GM19351 (cell line): Measurements from ENCODE around the gene GASK1A.

Experiments
- ATAC-seq: cut with Tn5 transposase; IDR thresholded peaks from one replicate; pipeline ENCODE4 v1.9.1; 2021; ENCODE audit warnings: mild to moderate bottlenecking, moderate library complexity; ENCODE audit not compliant: unreplicated experiment

Gene GASK1A

DNA sequence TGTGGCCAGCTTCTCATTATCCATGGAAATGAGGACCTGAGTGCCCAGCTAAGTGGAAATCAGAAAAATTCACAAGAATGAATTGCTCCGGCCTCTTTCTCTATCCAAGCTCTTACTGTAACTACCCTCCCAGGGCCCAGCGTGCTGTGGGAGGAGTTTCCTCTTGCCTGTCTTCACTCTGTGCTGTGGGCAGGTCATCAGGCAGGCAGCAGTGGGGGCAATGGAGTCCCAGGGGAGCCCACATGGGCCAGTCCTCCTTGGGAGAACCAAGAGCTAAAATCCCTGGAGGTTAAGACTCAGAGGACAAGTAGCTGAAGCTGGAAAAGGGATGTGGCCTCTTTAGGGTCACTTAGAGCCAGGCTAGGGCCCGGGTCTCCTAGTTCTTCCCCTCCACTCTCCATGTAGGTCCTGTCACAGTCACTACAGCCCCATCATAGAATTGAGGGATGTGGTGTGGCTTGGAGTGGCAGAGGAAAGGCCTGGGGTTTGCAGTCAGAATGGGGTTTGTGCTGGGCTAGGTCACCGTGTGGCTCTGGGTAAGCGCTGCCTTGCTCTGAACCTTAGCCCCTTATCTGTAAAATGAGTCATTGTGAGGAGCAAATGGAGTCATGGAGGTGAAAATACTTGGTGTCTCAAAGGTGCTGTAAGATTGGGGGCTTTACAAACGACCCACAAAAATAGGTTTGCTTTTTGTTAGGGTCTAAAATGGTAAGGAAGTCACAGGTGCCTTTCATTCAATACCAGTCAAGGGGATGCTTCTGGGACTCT is 3.7 kb downstream of the GASK1A start:
- ATAC-seq: no peak

DNA sequence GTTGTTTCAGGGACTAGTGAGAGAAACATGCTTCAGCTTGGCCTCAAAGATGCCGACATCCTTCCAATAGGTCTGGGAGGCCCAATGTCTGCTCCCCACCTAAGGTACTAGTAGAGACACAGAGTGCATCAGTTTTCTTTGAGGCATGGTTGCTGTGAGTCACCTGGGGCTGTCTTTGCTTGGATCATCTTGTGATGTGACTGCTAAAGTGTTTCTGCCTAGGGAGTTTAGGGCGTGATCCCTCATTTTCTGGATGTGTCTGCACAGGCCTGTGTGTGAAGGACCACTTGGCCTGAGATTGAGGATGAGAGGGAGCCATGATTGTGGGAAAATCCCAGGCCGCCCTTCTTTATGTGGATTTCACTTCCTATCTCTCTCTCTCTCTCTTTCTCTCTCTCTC is 4.8 kb downstream of the GASK1A start:
- ATAC-seq: no peak

DNA sequence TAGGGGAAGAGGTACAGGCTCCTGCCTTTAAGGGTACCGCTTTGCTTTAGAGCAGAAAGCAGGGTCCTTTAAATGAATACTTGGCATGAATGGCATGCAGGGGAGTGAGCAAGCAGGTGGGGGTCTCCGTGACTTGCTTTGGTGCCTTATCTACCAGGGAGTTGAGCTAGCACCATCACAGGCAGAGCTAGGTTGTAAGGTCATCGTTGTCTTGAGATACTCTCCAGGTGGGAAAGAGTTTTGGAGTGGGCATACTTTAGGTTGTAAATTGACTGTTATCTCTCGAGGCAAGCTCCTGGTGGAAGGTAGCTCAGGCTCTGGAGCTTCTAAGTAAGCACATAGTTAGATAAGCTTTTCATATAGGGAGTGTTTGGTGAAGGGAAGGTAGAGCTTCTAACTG is 5.6 kb downstream of the GASK1A start:
- ATAC-seq: no peak

DNA sequence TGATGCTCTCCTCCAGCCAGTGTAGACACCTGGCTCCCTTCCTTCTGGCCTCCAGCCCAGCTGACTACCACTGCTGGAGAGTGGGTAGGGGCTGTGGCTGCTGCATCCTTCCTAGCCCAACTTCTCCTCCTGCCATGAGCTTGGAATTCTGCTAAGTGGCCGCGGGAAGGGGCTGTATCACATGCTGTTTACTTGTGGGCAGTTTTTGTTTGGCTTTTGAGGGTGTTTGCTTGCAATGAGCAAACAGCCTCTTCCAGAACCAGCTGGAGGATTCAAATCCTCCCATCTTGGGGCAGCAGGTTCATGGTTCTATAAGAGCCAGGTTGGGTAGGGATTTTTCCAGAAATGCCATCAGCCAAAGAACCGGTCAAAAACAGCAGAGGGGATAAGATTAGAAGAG is 9.0 kb downstream of the GASK1A start:
- no peak for ATAC-seq

DNA sequence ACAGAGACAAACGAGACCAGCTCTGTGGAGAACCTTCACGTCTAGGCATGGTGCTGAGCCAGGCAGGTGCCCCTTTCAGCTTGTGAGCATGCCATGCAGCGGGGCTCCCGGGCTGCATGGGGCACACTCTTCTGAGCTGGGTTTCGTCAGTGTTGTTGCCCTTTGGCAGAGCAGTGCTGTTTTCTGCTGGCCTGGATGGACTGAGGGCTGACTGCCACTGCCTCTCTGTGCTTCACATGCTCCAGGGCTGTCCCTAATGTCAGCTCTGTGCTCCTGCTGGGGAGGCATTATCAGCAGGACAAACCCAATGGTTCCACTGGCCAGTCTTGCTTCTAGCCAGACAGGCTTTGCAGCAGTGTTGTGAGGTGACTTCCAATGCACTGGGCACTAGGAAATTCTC is 9.5 kb downstream of the GASK1A start:
- no peak for ATAC-seq

DNA sequence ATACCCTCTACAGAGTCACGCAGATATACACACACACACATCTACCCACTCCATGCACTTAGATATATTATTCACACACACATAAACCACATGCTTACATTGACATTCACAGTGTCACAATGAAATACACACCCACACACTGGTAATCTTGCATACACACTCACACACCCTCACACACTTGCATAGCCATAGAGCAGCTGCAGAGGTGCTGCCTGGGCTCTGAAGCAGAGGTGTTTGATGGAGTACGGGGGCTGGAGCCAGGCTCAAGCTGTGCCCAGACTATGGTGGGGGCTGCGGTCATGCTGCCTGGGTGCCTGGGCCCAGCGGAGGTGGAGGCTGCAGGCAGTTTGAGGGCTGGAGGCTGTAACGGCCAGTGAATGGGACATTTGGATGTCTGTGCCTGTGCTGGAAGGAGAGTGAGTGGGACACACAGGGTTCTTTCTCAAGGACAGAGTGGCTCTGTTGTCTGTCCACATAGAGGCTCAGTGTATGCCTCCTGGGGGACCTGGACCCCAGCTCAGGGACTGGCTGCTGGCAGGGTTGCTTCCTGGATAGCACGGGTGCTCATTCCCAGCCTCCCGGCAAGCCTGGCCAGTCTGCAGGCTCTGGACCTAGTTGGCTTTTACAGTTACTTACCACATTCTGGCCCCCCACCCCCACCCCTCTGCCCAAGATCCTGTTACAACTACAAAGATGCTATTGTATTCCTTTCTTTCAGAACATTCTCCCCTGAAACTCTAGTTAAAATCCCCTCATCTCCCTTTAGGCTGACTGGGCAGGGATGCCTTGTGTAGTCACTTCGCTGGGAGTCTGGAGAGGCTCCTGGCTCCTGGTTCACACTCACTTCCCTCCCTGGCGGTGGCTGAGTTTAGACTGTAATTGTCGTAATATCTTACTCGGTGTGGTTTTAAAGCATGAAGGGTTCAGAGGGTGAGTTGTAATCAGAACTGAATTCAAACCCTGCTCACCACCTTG is 12.5 kb downstream of the GASK1A start:
- no peak for ATAC-seq

DNA sequence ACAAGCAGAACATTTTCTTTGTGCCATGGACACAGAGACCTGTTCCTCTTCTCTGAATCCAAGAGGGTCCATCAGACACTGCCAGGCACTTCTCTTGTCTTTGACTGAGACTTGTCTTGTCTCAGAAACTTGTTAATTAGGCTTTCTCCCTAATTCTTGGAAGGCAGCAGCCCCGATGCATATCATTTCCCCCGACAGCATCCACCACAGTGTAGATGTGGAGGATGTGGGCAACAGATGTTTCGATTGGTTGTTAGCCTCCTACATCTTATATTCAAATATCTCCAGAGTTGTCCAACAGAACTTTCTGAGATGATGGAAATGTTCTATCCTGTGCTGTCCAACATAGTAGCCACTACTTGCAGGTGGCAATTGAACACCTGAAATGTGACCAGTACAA is 15.5 kb downstream of the GASK1A start:
- no peak for ATAC-seq

DNA sequence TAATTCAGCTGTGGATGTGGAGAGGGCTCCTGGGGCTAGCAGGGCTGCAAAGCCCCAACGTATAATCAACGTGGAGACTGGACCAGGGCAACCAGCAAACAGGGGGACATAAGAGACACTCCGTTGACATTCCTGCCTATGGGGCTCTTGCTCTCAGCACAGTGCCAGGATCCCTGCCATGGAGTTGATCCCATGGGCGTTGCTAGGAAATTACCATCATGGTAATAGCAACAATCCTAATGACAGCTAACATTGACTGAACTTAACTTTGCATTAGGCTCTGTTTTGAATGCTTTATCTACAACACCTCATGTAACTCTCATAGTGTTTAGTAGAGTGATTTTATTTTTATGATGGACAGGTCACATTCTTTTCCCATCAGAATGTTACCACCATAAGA is 16.9 kb downstream of the GASK1A start:
- ATAC-seq: no peak

DNA sequence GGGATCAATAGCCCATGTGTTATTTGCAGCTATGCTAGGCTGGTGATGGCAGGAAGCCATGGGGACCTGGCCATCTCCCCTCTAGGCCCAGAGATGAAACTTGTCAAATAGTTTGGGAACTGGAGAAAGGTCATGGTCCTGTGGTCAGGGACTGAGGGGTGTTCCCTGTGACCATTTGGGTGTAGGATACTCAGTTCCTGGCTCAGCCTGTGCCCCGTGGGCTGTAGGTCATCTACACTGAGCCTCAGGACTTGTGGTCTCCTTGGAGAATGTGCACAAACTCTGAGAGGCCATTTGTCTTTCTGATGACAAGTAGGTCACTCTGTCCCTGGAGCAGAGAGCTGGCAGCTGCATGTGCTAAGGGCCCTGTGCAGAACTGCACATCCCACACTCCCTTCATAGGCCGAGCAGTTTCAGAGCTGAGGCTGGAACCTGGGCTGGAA is 17.5 kb downstream of the GASK1A start:
- no peak for ATAC-seq

DNA sequence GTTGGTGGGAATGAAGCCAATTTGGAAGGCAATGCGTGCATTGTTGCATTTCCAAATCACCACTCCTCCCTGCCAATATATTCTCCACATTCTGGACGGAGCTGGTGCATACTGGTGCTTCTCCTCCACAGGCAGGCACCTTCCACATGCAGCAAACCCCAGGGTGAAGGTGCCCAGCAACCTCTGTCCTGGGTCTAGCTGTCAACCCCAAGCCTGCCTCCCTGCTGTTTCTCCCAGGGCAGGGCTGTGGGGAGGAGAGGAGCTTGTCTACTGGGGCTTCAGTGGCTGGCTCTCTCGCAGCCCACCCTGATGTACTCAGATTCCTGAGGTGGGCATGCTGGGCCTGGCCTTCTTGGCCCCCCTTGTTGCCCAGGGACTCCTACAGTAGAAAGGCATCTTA is 20.1 kb downstream of the GASK1A start:
- no peak for ATAC-seq

DNA sequence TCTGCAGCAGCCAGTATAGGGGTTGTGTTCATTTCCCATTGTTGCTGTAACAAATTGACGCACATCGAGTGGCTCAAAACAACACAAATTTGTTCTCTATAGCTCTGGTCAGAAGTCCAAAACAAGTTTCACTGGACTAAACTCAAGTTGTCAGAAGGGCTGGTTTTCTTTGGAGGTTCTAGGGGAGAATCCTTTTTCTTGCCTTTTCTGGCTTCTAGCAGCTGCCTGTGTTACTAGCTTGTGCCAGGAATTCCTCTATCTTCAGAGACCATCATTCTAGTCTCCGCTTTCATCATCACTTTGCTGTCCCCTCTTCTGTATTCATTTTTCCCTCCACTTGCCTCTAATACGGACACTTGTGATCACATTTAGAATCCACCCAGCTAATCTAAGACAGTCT is 20.5 kb downstream of the GASK1A start:
- no peak for ATAC-seq

DNA sequence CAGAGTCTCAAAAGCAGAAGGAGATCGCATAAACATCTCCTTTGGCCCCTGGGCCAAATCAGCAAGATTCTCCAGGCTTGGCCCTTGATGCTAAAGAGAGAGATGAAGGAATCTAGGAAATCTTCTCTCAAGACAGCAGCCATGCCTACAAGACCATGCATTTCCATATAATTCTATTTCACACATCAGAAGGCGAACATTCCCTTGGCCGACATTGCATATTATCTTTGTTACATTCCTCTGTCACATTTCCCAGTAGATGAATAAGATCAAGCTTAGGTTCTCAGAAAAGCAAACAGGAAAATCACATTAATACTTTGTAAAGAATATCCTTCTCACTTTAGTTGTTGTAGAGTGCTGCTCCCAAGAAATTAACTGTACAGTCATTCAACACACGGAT is 21.3 kb downstream of the GASK1A start:
- ATAC-seq: no peak

DNA sequence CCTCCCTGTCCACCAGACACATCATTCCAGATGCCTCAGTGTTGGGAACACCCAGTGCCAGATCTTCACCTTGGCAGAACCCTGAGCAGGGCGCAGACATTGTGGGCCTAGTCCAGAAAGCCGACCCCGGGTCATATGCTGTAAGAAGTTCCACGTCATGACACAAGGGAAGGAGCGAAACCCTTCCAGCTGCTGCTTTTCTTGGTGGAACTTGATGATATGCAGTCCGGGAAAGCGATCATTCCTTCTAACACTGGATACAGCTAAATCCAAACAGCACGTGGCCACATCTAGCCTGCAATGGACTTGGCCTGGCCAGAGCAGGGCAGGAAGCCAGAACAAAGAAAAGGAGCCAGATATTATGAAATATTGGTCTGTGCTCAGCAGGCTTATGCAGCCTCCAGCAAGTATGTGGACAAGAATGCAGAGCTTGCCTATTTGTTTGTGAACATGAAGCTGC is 22.0 kb downstream of the GASK1A start:
- ATAC-seq: no peak

DNA sequence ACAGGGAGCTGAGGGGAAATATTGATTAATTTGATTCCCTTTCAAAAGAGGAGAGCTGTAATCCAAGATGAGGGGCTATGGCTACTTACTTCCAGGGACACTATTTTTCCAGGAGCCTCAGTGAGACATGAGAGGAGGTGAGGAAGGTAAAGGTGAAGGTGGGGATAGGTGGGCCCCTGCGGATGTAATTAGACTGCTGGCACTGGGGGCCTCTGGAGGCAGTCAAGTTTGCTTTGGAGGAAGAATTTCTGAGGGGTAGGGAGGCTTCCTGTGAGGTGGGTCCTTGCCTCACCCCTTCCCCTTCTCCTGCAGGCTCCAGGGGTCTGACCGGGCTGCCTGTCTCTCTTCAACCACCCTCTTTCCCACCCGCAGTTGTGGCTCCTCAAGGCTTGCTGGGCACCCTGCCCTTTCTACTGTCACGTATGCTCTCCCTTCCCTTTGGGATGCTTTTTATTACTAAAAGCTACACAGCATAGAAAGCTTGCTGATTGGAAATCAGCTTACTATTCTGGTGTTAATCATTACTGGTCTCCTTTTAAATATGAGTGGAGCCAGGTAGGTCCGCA is 22.5 kb downstream of the GASK1A start:
- no peak for ATAC-seq

DNA sequence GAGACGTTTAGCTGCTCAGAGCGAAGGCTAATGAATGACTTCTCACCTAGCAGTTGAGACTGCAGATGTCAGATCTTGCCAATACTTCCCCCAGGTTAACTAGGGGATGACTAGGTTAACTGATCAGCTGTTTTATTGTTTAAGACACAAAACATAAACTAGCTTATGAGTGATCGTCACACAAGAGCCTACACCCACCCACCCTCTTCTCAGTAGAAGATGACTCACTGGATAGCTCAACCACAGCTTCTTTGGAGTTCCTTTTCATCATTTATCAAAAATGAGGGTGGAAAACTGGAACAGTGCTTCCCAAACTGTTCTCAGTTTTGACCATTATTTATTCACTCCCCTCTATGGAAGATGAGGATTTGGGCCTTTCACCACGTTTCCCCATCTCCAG is 25.2 kb downstream of the GASK1A start:
- ATAC-seq: no peak

DNA sequence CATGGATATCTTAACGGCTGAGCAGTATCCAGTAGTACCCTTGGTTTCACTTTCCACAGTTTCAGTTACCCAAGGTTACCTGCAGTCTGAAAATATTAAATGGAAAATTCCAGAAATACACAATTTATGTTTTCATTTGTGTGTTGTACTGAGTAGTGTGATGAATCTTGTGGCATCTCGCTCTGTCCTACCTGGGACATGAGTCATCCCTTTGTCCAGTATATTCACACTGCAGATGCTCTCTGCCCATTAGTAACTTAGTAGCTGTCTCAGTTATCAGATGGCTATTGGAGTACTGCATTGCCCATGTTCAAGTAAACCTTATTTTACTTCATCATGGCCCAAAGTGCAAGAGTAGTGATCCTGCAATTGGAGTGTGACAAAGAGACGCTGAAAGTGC is 26.1 kb downstream of the GASK1A start:
- no peak for ATAC-seq

DNA sequence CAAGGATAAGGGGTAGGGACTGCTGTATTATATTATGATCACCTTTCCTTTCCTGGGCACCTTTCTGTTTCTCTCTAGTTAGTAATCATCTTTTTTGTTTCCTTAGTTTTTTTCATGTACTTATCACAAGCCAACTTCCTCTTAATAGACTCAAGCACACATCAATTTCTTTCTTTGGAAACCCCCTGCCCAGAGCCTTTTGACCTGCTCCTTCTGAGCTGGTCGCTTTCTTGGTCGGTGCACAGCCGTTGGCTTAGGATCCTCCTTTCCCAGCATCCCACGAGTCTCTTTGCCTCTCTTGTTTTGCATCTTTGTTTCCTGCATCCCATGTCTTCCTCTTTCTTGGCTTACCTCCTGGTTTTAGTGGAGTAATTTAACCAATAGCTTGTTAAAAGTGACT is 26.9 kb downstream of the GASK1A start:
- no peak for ATAC-seq

DNA sequence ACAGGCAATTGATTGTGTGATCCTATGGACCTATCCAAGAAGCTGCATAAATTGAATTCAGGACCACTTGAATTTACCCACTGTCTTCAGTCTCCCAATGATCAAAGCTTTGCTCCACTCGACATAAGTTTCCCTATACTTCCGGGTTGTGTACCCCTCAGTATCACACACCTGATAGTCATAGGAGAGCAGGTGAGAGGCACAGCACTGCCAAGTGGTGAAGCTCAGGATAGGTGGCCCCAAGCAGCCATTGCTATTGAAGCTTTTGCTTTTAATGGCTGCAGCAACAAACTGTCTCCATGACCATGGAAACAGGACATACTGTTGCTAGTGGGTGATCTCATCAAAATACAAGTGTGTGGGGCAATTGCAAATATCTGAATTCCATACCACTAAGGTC is 27.7 kb downstream of the GASK1A start:
- ATAC-seq: no peak

DNA sequence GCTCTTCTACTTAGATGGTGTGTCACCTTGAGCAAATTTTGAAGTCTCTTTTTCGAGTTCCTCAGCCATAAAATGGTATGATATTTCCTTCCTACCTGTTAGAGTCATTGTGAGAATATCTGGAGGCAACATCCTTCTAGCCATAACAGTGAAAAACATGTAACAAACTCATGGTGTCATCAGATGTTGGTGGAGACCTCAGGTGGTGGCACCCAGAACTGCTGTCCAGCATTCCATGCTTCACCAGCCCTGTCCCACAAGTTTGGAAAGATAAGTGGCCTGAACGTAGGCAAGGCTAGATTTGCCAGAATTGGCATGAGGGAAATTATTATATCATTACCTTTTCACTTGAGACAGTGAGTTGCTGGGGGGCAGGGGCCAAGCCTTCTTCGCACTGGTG is 30.4 kb downstream of the GASK1A start:
- ATAC-seq: no peak

DNA sequence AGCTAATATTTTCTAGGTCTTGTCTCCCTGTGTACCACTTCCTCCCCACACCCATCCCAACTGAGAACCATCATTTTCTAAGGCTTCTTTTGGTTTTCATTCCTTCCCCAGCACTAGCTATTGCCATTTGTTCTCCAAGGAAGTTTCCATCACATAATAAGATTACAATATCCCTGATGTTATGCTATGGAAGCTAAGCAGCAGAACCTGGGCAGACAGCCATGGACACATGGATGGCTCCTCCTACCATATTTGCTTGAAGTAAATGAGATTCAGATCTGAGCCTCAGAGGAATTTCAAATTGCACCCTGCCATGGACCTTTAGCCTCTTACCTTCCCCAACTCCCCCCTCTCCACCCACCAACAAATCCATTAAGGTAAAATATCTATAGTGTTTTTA is 31.5 kb downstream of the GASK1A start:
- no peak for ATAC-seq

DNA sequence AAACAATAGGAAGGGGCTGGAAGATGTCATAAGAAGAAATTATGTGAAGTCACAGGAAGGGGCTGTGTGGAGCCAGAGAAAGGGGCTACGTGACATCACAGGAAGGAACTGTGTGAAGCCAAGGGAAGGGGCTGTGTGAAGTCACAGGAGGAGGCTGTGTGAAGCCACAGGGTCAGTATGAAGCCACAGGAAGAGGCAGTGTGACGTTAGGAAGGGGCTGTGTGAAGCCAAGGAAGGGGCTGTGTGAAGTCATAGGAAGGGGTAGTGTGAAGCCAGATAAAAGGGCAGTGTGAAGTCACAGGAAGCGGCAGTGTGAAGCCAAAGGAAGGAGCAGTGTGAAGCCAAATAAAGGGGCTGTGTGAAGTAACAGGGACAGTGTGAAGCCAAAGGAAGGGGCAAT is 32.5 kb downstream of the GASK1A start:
- no peak for ATAC-seq

DNA sequence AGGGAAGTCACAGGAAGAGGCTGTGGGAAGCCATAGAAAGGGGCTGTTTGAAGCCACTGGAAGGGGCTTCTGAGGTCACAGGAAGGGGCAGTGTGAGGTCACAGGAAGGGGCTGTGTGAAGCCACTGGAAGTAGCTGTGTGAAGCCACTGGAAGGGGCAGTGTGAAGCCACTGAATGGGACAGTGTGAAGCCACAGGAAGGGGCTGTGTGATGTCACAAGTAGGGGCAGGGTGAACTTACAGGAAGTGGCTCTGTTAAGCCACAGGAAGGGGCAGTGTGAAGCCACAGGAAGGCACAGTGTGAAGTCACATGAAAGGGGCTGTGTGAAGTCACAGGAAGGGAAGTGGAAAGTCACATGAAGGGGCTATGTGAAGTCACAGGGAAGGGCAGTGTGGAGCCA is 33.1 kb downstream of the GASK1A start:
- ATAC-seq: no peak
